Measurements from ENCODE around the gene TMEM11. TPM values are rescaled to one million over a fixed set of nuclear protein-coding genes. Genes with fewer than 3 reads are reported as not detected.

TMEM11 gene, protein sequence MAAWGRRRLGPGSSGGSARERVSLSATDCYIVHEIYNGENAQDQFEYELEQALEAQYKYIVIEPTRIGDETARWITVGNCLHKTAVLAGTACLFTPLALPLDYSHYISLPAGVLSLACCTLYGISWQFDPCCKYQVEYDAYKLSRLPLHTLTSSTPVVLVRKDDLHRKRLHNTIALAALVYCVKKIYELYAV
- total RNA-seq: 11.7 and 16.2 TPM in 2 replicates

GRCh38 chr17:21214015-21214776 is at the start of gene TMEM11:
TMEM11 (minus strand) TSS chr17:21214161; CDS start chr17:21214152, 9 bp downstream.

GRCh38 chr17:21252796-21253645 is 39.1 kb upstream of the TMEM11 start, which contains the start of gene NATD1:
NATD1 (minus strand) TSS chr17:21253410; CDS start chr17:21253264, 146 bp downstream.

Other genes starting within 250 kb of the TMEM11 start
- 229 and 263 TPM in 2 replicates for gene USP22, start 171.2 kb downstream of the TMEM11 start, total RNA-seq
- gene DHRS7B, start 87.2 kb downstream of the TMEM11 start, total RNA-seq: 20.0 and 24.7 TPM in 2 replicates
- gene NATD1, start 39.2 kb upstream of the TMEM11 start, total RNA-seq: 1.6 and 3.1 TPM in 2 replicates
- 18.9 and 26.5 TPM in 2 replicates for gene MAP2K3, start 70.5 kb upstream of the TMEM11 start, total RNA-seq
- gene KCNJ12, start 162.2 kb upstream of the TMEM11 start, total RNA-seq: 0.19 and 0.26 TPM in 2 replicates